GM12874 (cell line): ENCODE measurements around the gene ARL8B.
A peak's percentile ranks its signal among the peaks of the same experiment; 100 is the strongest.

ENCODE experiments used
- CTCF ChIP-seq: IDR thresholded peaks from 2 replicates; pipeline ENCODE4 v1.5.1; 2011; ENCODE audit warnings: low read depth, mild to moderate bottlenecking, control low read depth, low read length, moderate library complexity; ENCODE audit not compliant: insufficient read depth

ARL8B gene

DNA sequence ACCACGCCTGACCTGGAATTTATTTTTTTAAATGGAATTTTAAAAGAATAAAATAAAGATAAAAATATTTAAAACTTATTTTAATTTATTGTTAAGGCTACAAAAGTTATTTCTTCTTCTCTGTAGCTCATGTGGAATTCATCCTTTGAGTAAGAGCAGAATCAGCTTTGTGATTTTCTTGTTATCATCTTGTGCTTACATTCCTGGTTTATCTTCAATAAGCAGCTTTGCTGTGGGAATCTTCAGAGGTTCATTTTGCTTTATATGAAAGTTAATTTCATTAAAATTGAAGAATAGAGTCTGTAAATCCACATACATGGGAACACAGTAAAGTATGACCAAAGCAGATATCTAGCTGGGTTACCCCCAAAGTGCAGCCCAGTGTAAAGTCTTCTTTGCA is 35.4 kb upstream of the ARL8B start:
- TF ChIP-seq CTCF, result no peak

- TF ChIP-seq CTCF, result no peak
Measured at GRCh38 chr3:5087209-5087608, 34.9 kb upstream of the ARL8B start.

GRCh38 chr3:5090197-5090596 is 31.9 kb upstream of the ARL8B start:
- no peak for TF ChIP-seq CTCF

- TF ChIP-seq CTCF, result no peak
Measured at GRCh38 chr3:5092018-5092417, 30.1 kb upstream of the ARL8B start.

DNA sequence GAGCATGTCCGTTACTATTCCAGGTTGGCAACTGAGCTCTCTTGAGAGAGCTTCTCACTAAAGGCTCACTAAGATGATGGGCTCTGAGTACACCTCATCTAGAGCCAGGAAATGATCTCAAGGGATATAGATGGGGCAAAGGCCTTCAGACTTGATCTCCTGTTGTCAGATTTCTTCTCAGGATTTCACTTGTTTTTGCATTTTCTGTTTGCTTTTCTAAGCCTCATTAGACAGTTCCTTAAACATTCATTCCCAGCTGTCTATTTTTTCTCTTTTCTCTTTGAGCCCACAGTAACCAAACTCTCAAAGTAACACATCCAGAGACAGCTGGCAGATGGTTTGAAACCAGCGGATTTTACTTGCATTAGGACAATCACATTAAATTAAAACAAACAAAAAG is 28.4 kb upstream of the ARL8B start:
- TF ChIP-seq CTCF, result no peak

DNA sequence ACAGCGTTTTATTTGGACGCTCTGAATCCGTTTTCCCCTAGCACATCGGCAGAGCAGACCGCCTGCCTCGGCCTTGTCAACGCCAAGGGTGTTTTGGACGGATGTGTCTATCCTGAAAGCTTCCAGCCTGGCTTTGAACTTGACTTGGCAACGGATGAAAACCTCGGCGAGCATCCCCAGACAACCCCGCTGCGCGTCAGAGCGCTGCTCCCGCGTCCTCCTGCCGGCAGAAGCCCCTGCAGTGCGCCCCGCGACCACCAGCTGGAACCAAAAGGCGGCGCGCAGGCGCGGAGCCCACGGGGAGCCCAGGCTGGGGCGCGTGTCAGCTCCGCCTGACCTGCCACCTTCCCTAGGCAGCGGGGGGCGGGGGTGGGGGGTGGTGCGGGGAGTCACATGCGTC is 26.2 kb upstream of the ARL8B start:
- TF ChIP-seq CTCF, result 0 out of 2 replicates have a peak, but pooled peaks have one; percentile 11

- TF ChIP-seq CTCF, result no peak
Measured at GRCh38 chr3:5096336-5097008, 25.6 kb upstream of the ARL8B start.
